HG03045 (cell line): ENCODE data around the gene MTA1.

ENCODE experiments used
- ATAC-seq: cut with Tn5 transposase; IDR thresholded peaks from one replicate; pipeline ENCODE4 v1.9.1; 2021; ENCODE audit warnings: mild to moderate bottlenecking, moderate library complexity; ENCODE audit not compliant: unreplicated experiment

Gene MTA1

GRCh38 chr14:105473677-105474482 lies 54.3 kb downstream of the MTA1 start:
- no peak for ATAC-seq

- no peak for ATAC-seq
Measured at GRCh38 chr14:105474483-105475268, 55.0 kb downstream of the MTA1 start, which contains the start of gene CRIP2. CRIP2 (plus strand) TSS chr14:105474821; CDS start chr14:105474863, 42 bp downstream.

GRCh38 chr14:105475269-105476096 lies 55.9 kb downstream of the MTA1 start:
- no peak for ATAC-seq

- ATAC-seq = no peak
Measured at GRCh38 chr14:105476097-105476830, 56.6 kb downstream of the MTA1 start.

GRCh38 chr14:105476831-105477659 lies 57.4 kb downstream of the MTA1 start:
- no peak for ATAC-seq

- no peak for ATAC-seq
Measured at GRCh38 chr14:105477660-105478397, 58.2 kb downstream of the MTA1 start.

DNA sequence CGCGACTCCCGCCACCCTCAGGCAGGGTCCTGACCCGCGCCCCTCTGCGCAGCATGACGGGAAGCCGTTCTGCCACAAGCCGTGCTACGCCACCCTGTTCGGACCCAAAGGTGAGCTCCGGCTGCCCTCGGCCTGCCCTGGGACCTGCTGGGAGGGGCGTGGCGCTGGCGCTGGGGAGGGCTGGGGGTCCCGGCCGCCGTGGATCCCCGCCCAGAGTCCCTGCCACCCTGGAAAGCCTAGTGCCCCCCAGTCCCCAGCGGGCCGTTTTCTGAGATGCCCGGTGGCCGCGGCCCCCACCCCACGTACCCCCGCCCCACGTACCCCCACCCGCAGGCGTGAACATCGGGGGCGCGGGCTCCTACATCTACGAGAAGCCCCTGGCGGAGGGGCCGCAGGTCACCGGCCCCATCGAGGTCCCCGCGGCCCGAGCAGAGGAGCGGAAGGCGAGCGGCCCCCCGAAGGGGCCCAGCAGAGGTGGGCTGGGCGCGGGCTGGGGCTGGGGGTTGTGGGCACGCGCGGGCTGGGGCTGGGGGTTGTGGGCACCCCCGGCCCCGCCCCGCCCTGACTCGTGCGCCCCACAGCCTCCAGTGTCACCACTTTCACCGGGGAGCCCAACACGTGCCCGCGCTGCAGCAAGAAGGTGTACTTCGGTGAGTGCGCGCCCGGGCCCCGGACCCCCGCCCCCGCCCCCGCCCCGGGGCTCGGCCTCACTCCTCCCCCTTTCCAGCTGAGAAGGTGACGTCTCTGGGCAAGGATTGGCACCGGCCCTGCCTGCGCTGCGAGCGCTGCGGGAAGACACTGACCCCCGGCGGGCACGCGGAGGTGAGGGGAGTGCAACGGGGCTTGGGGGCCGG lies 59.0 kb downstream of the MTA1 start:
- no peak for ATAC-seq

GRCh38 chr14:105479431-105480158 lies 60.0 kb downstream of the MTA1 start:
- no peak for ATAC-seq

DNA sequence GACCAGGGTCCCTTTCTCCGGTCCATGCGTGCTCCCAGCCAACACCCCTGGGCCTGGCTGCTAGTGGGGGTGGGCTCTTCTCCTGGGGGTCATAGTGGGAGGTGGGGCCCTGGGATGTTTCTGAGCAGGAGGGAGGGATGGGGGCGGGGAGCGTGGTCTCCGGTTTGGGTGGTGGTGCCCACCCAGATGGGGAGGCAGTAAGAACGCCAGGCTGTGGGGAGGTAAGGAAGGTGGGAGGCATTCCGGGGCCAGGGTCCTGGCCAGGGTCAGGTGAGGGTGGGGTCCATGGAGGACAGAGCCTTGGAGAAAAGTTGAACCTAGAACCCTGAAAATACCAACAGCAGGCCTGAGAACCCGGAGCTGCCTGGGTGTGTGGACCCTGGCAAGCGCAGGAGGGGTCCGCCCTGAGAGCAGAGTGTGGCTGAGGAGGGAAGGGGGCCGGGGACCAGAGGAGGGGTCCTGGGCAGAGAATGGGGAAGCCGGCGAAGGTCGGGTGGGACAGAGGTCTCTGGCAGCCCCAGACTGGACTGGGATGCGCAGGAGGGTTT lies 60.6 kb downstream of the MTA1 start:
- no peak for ATAC-seq

GRCh38 chr14:105480807-105481801 lies 61.5 kb downstream of the MTA1 start:
- peak; percentile 45 for ATAC-seq

- peak; percentile 35 for ATAC-seq
Measured at GRCh38 chr14:105481886-105482457, 62.3 kb downstream of the MTA1 start.

- ATAC-seq = no peak
Measured at GRCh38 chr14:105482486-105483110, 63.0 kb downstream of the MTA1 start.

- ATAC-seq = no peak
Measured at GRCh38 chr14:105483300-105484068, 63.9 kb downstream of the MTA1 start.
